Stimulated activated CD8-positive, alpha-beta memory T cell treated with anti-CD3 and anti-CD28 coated beads, Interleukin-2, amount 100 ng/mL, for 1 hour (primary cell): ENCODE measurements around the gene ADAT3.

ENCODE experiments used
- DNase-seq, 2 donors: peaks; one replicate each; pipeline ENCODE4 v3.0.0-alpha.2; 2020; ENCODE audit warnings: low read depth in 2 of 2

The ADAT3 gene

GRCh38 chr19:1956868-1957492, 51.8 kb downstream of the ADAT3 start:
- DNase-seq: no peak

GRCh38 chr19:1957562-1958248, 52.5 kb downstream of the ADAT3 start:
- DNase-seq: no peak

GRCh38 chr19:1959928-1960589, 54.9 kb downstream of the ADAT3 start:
- no peak for DNase-seq

- DNase-seq: no peak
Measured at GRCh38 chr19:1961000-1961883, 56.0 kb downstream of the ADAT3 start.

- no peak for DNase-seq
Measured at GRCh38 chr19:1962674-1963073, 57.5 kb downstream of the ADAT3 start.
